Measurements from ENCODE around the gene GRIA4. TPM values are rescaled to one million over a fixed set of nuclear protein-coding genes. Genes with fewer than 3 reads are reported as not detected.
"Not testable (repeated sequence)": the region's sequence is repeated elsewhere in the genome, so short reads cannot be mapped to it uniquely, and the experiment has no call there.

Gene GRIA4
- total and polyA plus RNA-seq, 11 donors: 0.45 TPM; not detected in 10

GRCh38 chr11:105989124-105989523 lies 379.3 kb downstream of the GRIA4 start:
- 94 to 96% (median 95%) methylated on average over 2 of the region's 2 CpGs for WGBS, 4 donors
- ATAC-seq: no peak
- DNase-seq: no peak
- H3K27me3 ChIP-seq: no peaks in the 10 kb centered on the region
- peaks cover 0 to 20% (median 0%) of the 10 kb centered on the region in 12 donors for H3K9me3 ChIP-seq
- peaks cover 0 to under 1% (median 0%) of the 10 kb centered on the region in 9 donors for H3K36me3 ChIP-seq
- H3K4me1 ChIP-seq: no peaks in the 10 kb centered on the region
- TF ChIP-seq, protein P1, sequence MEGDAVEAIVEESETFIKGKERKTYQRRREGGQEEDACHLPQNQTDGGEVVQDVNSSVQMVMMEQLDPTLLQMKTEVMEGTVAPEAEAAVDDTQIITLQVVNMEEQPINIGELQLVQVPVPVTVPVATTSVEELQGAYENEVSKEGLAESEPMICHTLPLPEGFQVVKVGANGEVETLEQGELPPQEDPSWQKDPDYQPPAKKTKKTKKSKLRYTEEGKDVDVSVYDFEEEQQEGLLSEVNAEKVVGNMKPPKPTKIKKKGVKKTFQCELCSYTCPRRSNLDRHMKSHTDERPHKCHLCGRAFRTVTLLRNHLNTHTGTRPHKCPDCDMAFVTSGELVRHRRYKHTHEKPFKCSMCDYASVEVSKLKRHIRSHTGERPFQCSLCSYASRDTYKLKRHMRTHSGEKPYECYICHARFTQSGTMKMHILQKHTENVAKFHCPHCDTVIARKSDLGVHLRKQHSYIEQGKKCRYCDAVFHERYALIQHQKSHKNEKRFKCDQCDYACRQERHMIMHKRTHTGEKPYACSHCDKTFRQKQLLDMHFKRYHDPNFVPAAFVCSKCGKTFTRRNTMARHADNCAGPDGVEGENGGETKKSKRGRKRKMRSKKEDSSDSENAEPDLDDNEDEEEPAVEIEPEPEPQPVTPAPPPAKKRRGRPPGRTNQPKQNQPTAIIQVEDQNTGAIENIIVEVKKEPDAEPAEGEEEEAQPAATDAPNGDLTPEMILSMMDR (IDR thresholded peaks at IDR 0.05): no peak
- no peak for TF ChIP-seq POLR2A (IDR thresholded peaks at IDR 0.05)
- H3K27ac ChIP-seq: no peak overlapping the region
- intact Hi-C loops (cut with DNase I): no loop called here
- no peak overlapping the region for H3K4me3 ChIP-seq

- DNase-seq (no peak), ATAC-seq (no peak)
- TF ChIP-seq POLR2A (IDR thresholded peaks at IDR 0.05): no peak
- TF ChIP-seq, protein P1 (IDR thresholded peaks at IDR 0.05): no peak
- no peaks in the 10 kb centered on the region for H3K27me3 ChIP-seq
- intact Hi-C loops (cut with DNase I): no loop called here
- no peak overlapping the region for H3K4me3 ChIP-seq
- peaks cover 0 to 24% (median 0%) of the 10 kb centered on the region in 12 donors for H3K9me3 ChIP-seq
- H3K27ac ChIP-seq: no peak overlapping the region
- peaks cover 0 to 22% (median 11%) of the 10 kb centered on the region in 9 donors for H3K36me3 ChIP-seq
- WGBS, 4 donors: 95 to 99% (median 95%) methylated on average over 4 of the region's 4 CpGs
- no peaks in the 10 kb centered on the region for H3K4me1 ChIP-seq
Observed at GRCh38 chr11:105991888-105992287, 382.0 kb downstream of the GRIA4 start.

DNA sequence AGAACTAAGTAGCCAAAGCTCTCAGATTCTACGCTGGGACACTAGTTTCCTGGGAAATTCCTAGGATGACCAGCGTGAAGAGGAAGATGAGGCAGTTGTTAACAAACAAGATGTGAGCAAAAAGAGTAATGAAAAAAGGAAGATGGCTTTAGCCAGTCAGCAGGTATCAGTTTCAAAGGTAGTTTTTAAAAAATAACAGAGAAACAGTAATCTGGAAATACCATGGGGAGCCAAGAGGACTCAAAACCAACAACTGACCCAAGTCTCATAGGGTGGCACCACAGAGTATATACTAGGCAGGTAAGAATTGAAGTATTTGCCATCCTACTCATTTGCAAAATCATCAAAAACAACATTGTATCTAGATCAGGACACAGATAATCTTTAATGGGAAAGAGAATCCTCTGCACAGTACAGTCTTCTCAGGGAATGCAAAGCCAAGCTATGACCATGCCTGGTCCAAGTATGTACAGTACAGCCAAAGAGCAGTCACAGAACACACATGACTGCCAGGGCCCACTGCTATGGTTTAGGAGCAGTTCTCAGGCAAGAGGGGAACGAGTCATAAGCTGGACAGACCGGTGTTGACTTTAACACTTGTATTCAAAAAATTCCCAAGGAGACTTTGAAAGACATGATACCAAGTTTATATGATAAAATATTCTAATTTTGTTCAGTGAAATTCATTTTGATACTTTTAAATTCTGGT lies 391.6 kb downstream of the GRIA4 start:
- DNase-seq (no peak), ATAC-seq (no peak)
- Histone ChIP-seq H3K27ac (no peak overlapping the region), H3K36me3 (peaks cover 0 to 34% (median 8%) of the 10 kb centered on the region in 9 donors), H3K4me1 (no peaks in the 10 kb centered on the region), H3K27me3 (no peaks in the 10 kb centered on the region), H3K9me3 (peaks cover 0 to 27% (median 9%) of the 10 kb centered on the region in 12 donors), H3K4me3 (no peak overlapping the region)
- TF ChIP-seq, protein P1 (IDR thresholded peaks at IDR 0.05): no peak
- TF ChIP-seq POLR2A (IDR thresholded peaks at IDR 0.05): no peak
- WGBS, 4 donors: 95 to 97% (median 96%) methylated on average over 4 of the region's 4 CpGs
- intact Hi-C loops (cut with DNase I): no loop called here

GRCh38 chr11:106003094-106003493 lies 393.2 kb downstream of the GRIA4 start:
- DNase-seq; H3K27ac ChIP-seq; intact Hi-C loops (cut with DNase I); ATAC-seq; H3K4me1 ChIP-seq; H3K27me3 ChIP-seq; H3K4me3 ChIP-seq: not testable (repeated sequence)
- peaks cover 0 to 30% (median 9%) of the 10 kb centered on the region in 12 donors for H3K9me3 ChIP-seq
- H3K36me3 ChIP-seq: peaks cover 0 to 50% (median 19%) of the 10 kb centered on the region in 9 donors
- WGBS, 4 donors: 93 to 99% (median 97%) methylated on average over 4 of the region's 4 CpGs

All from heart left ventricle (tissue), 16 donors.